Measurements from ENCODE around the gene ZNF276. TPM values are rescaled to one million over a fixed set of nuclear protein-coding genes. Genes with fewer than 3 reads are reported as not detected.
"Not testable (repeated sequence)": the region's sequence is repeated elsewhere in the genome, so short reads cannot be mapped to it uniquely, and the experiment has no call there.

ZNF276 gene
- total RNA-seq, 1 donor from 2014 or later = 36.4 TPM

- not testable (repeated sequence) for H3K4me1 Mint-ChIP-seq (ENCODE audit: low read depth); H3K36me3 Mint-ChIP-seq (ENCODE audit: low read depth); DNase-seq (ENCODE audit: low spot score); H3K27ac Mint-ChIP-seq; H3K9me3 Mint-ChIP-seq; H3K27me3 Mint-ChIP-seq (ENCODE audit: insufficient read depth)
- peak overlapping the region; percentile 75 for H3K4me3 Mint-ChIP-seq
- intact Hi-C loops (cut with micrococcal nuclease) = loop anchor here (1.0 to 5.0 kb wide), 6 partner anchors 13 to 223 kb away; partner anchors contain the start of genes CDK10, SPIRE2, TUBB3 and ZNF276
Observed at GRCh38 chr16:89699629-89700099, 21.7 kb upstream of the ZNF276 start.

DNA sequence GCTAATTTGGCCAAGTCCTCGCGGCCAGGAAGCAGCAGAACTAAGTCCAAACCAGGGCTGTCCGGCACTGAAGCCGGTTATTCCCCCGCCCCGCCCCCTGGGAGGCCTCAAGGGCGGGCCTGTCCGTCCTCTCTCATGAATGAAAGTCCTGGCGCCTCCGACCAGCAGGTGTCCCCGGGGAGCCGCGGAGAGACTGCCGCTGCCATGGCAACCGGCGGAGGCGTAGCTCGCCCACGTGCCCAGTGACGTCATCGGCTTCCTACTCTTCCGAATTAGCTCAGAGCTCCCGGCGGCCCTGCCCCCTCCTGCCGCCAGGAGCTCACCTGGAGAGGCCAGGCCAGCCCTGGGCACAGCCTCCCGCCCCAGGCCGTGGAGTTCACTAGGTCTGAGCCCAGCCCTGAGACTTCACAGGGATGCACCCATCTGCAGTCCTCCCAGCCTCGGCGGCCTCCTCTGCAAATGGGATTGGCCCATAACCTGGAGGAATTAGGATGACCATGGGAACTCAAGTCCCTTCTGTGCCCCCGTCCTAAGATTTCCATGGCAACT, 21.2 kb upstream of the ZNF276 start:
- no peaks in the 10 kb centered on the region for H3K36me3 Mint-ChIP-seq (ENCODE audit: low read depth)
- no peaks in the 10 kb centered on the region for H3K27me3 Mint-ChIP-seq (ENCODE audit: insufficient read depth)
- peak overlapping the region; percentile 84 for H3K27ac Mint-ChIP-seq
- peak overlapping the region; percentile 75 for H3K4me3 Mint-ChIP-seq
- H3K4me1 Mint-ChIP-seq (ENCODE audit: low read depth) = peaks cover 6% of the 10 kb centered on the region
- DNase-seq (ENCODE audit: low spot score) = peak; percentile 96
- H3K9me3 Mint-ChIP-seq = no peaks in the 10 kb centered on the region
- intact Hi-C loops (cut with micrococcal nuclease) = loop anchor here (1.0 to 5.0 kb wide), 6 partner anchors 14 to 222 kb away; partner anchors contain the start of genes CDK10, SPIRE2, TUBB3 and ZNF276

- Mint-ChIP-seq H3K27ac (peak overlapping the region; percentile 84), H3K27me3 (ENCODE audit: insufficient read depth) (no peaks in the 10 kb centered on the region), H3K4me1 (ENCODE audit: low read depth) (peaks cover 8% of the 10 kb centered on the region), H3K4me3 (peak overlapping the region; percentile 80), H3K9me3 (no peaks in the 10 kb centered on the region), H3K36me3 (ENCODE audit: low read depth) (no peaks in the 10 kb centered on the region)
- intact Hi-C loops (cut with micrococcal nuclease) = loop anchor here (1.0 to 5.0 kb wide), 8 partner anchors 15 to 221 kb away; partner anchors contain the start of genes CDK10, FANCA, SPIRE2 and TUBB3
- DNase-seq (ENCODE audit: low spot score) = peak; percentile 45
Observed at GRCh38 chr16:89700649-89701424, 20.5 kb upstream of the ZNF276 start.

DNA sequence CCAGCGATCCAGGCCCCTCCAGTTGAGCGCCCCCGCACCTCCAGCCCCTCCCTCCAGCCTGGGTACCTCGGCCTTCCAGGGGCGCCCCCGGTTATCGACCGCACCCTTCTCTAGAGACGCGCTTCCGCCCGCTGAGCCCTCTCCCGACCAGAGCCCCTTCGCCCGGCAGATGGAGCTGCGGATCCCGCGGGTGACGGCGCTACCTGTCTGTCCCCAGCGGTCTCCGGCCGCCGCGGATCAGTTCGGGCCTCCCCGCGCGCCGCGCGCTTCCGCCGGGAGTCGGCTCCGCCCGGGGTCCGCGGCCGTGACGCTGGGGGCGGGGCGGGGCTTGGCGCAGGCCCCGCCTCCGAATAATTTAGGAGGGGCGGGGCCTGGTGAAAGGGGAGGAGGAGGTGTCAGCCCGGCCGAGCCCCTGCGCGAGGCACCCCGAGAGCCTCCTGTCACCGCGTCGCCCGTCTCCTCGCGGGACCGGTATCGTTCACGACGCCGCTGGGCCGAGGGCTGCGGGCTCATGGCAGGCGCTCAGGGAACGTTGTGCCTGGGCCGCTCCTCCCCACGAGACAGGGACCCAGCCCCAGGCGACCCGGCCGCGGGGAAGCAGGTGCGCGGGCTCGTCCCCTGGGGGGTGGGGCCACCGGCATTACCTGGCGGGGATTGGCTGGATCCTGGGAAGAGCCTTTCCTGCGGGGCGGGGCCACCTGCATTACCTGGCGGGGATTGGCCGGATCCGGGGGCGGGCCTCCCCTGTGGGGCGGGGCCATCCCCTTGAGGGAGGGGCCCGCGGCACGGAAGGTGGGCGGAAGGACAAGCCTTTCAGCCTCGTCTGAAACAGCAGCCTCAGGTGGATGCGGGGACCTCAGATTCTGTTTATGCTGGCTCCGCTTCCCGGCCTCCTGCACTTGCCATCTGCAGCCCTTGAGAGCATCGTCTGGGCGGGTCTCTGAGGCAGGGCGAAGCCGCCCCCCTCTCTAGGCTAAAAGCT, 19.6 kb upstream of the ZNF276 start, which contains the start of gene SPATA2L:
TSS of gene SPATA2L (minus strand) at position 281 of the 982 bp plus-strand sequence. CDS start 473 bp downstream, outside the sequence.
- H3K4me3 Mint-ChIP-seq = peak within 1 kb of the TSS; percentile 80
- peak; percentile 95 for DNase-seq (ENCODE audit: low spot score)
- peak within 1 kb of the TSS; percentile 84 for H3K27ac Mint-ChIP-seq
- peaks cover 13% of the 10 kb centered on the region for H3K4me1 Mint-ChIP-seq (ENCODE audit: low read depth)
- no peaks in the 10 kb centered on the region for H3K36me3 Mint-ChIP-seq (ENCODE audit: low read depth)
- no peaks in the 10 kb centered on the region for H3K9me3 Mint-ChIP-seq
- H3K27me3 Mint-ChIP-seq (ENCODE audit: insufficient read depth) = no peaks in the 10 kb centered on the region
- intact Hi-C loops (cut with micrococcal nuclease) = loop anchor here (1.0 to 5.0 kb wide), 4 partner anchors 10 to 221 kb away; partner anchors contain the start of genes FANCA and TUBB3

- peaks cover 13% of the 10 kb centered on the region for H3K4me1 Mint-ChIP-seq (ENCODE audit: low read depth)
- no peak for DNase-seq (ENCODE audit: low spot score)
- no peaks in the 10 kb centered on the region for H3K36me3 Mint-ChIP-seq (ENCODE audit: low read depth)
- H3K4me3 Mint-ChIP-seq = no peak overlapping the region
- no peaks in the 10 kb centered on the region for H3K9me3 Mint-ChIP-seq
- no peak overlapping the region for H3K27ac Mint-ChIP-seq
- H3K27me3 Mint-ChIP-seq (ENCODE audit: insufficient read depth) = no peaks in the 10 kb centered on the region
- intact Hi-C loops (cut with micrococcal nuclease) = loop anchor here (5.0 kb wide), 1 partner anchor 218 kb away; the partner anchor contains the start of gene TUBB3
Observed at GRCh38 chr16:89704281-89704680, 17.1 kb upstream of the ZNF276 start.

GRCh38 chr16:89705006-89705405, 16.3 kb upstream of the ZNF276 start:
- no peaks in the 10 kb centered on the region for H3K9me3 Mint-ChIP-seq
- peaks cover 13% of the 10 kb centered on the region for H3K4me1 Mint-ChIP-seq (ENCODE audit: low read depth)
- intact Hi-C loops (cut with micrococcal nuclease) = no loop called here
- no peaks in the 10 kb centered on the region for H3K27me3 Mint-ChIP-seq (ENCODE audit: insufficient read depth)
- H3K27ac Mint-ChIP-seq = no peak overlapping the region
- no peak for DNase-seq (ENCODE audit: low spot score)
- no peaks in the 10 kb centered on the region for H3K36me3 Mint-ChIP-seq (ENCODE audit: low read depth)
- no peak overlapping the region for H3K4me3 Mint-ChIP-seq

- H3K4me1 Mint-ChIP-seq (ENCODE audit: low read depth) = peaks cover 13% of the 10 kb centered on the region
- H3K9me3 Mint-ChIP-seq = no peaks in the 10 kb centered on the region
- H3K4me3 Mint-ChIP-seq = no peak overlapping the region
- H3K27ac Mint-ChIP-seq = no peak overlapping the region
- H3K36me3 Mint-ChIP-seq (ENCODE audit: low read depth) = no peaks in the 10 kb centered on the region
- no peak for DNase-seq (ENCODE audit: low spot score)
- intact Hi-C loops (cut with micrococcal nuclease) = loop anchor here (1.0 to 2.0 kb wide), 2 partner anchors 87 to 204 kb away; no protein-coding TSS in a partner anchor
- H3K27me3 Mint-ChIP-seq (ENCODE audit: insufficient read depth) = no peaks in the 10 kb centered on the region
Observed at GRCh38 chr16:89706518-89707260, 14.6 kb upstream of the ZNF276 start.

GRCh38 chr16:89707695-89708094, 13.6 kb upstream of the ZNF276 start:
- intact Hi-C loops (cut with micrococcal nuclease) = loop anchor here (2.0 kb wide), 1 partner anchor 203 kb away; no protein-coding TSS in a partner anchor
- Mint-ChIP-seq H3K4me3 (no peak overlapping the region), H3K4me1 (ENCODE audit: low read depth) (peaks cover 7% of the 10 kb centered on the region), H3K27ac (no peak overlapping the region), H3K27me3 (ENCODE audit: insufficient read depth) (no peaks in the 10 kb centered on the region), H3K36me3 (ENCODE audit: low read depth) (no peaks in the 10 kb centered on the region), H3K9me3 (no peaks in the 10 kb centered on the region)
- no peak for DNase-seq (ENCODE audit: low spot score)

- Mint-ChIP-seq H3K4me1 (ENCODE audit: low read depth) (peaks cover 7% of the 10 kb centered on the region), H3K27ac (no peak overlapping the region), H3K36me3 (ENCODE audit: low read depth) (peaks cover under 1% of the 10 kb centered on the region), H3K4me3 (no peak overlapping the region), H3K9me3 (no peaks in the 10 kb centered on the region), H3K27me3 (ENCODE audit: insufficient read depth) (no peaks in the 10 kb centered on the region)
- intact Hi-C loops (cut with micrococcal nuclease) = no loop called here
- no peak for DNase-seq (ENCODE audit: low spot score)
Observed at GRCh38 chr16:89708481-89708931, 12.8 kb upstream of the ZNF276 start.

DNA sequence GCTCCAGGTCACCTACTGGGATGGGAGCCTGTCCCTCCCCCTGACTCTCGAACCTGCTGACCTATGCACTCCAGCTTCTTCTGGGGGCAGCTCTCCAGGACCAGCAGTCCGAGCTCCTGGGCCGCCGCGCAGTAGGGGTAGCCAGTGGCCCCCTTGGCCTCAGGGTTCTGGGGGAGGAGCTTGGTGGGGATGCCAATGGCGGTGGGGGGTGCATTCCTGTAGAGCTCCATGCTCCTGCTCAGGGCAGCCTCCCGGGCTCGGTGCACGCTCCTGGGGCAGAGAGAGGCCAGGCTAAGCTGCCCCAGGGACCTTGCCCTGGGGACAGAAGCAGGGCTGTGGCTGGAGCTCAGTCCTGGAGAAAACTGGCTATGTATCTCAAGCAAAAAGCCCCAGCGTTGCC, 12.2 kb upstream of the ZNF276 start:
- intact Hi-C loops (cut with micrococcal nuclease) = no loop called here
- Mint-ChIP-seq H3K36me3 (ENCODE audit: low read depth) (peaks cover 2% of the 10 kb centered on the region), H3K4me3 (no peak overlapping the region), H3K27me3 (ENCODE audit: insufficient read depth) (no peaks in the 10 kb centered on the region), H3K4me1 (ENCODE audit: low read depth) (peaks cover 7% of the 10 kb centered on the region), H3K9me3 (no peaks in the 10 kb centered on the region), H3K27ac (no peak overlapping the region)
- DNase-seq (ENCODE audit: low spot score) = no peak

DNA sequence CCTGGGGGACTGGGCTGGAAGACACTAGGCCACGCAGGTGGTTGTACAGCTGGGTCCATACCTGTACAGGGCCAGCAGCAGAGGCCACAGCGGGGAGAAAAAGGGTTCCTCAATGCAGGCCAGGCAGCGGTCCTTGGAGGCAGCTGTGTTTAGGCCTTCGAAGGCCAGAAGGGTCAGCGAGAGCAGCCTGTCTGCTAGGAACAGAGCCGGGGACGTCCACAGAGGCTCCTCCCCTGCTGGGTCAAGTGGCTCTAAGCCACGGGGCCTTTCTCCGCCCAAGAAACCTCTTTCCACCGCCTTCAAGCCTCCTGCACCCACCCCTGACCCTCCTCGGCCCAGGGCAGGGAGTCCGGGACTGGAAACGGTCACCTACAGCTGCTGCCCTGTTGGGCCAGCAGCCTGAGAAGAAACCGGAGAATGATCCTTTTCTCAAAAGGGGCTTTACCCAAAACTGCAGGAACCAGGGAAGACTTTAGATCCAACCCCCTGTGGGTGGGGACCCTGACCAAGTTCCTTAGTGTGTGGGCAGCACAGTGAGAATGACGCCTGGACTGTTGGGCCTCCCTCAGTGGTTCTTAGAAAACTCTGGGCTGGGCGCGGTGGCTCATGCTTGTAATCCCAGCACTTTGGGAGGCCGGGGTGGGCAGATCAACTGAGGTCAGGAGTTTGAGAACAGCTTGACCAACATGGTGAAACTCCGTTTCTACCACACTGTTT, 11.5 kb upstream of the ZNF276 start:
- no peak for DNase-seq (ENCODE audit: low spot score)
- H3K27ac Mint-ChIP-seq = no peak overlapping the region
- H3K4me3 Mint-ChIP-seq = peak overlapping the region; percentile 70
- intact Hi-C loops (cut with micrococcal nuclease) = no loop called here
- peaks cover 8% of the 10 kb centered on the region for H3K36me3 Mint-ChIP-seq (ENCODE audit: low read depth)
- H3K4me1 Mint-ChIP-seq (ENCODE audit: low read depth) = peaks cover 7% of the 10 kb centered on the region
- no peaks in the 10 kb centered on the region for H3K27me3 Mint-ChIP-seq (ENCODE audit: insufficient read depth)
- H3K9me3 Mint-ChIP-seq = no peaks in the 10 kb centered on the region
